Measurements from ENCODE around the gene DOP1A.

GRCh38 chr6:83152913-83153312 is 85.4 kb downstream of the DOP1A start:
- TF ChIP-seq, protein P1, sequence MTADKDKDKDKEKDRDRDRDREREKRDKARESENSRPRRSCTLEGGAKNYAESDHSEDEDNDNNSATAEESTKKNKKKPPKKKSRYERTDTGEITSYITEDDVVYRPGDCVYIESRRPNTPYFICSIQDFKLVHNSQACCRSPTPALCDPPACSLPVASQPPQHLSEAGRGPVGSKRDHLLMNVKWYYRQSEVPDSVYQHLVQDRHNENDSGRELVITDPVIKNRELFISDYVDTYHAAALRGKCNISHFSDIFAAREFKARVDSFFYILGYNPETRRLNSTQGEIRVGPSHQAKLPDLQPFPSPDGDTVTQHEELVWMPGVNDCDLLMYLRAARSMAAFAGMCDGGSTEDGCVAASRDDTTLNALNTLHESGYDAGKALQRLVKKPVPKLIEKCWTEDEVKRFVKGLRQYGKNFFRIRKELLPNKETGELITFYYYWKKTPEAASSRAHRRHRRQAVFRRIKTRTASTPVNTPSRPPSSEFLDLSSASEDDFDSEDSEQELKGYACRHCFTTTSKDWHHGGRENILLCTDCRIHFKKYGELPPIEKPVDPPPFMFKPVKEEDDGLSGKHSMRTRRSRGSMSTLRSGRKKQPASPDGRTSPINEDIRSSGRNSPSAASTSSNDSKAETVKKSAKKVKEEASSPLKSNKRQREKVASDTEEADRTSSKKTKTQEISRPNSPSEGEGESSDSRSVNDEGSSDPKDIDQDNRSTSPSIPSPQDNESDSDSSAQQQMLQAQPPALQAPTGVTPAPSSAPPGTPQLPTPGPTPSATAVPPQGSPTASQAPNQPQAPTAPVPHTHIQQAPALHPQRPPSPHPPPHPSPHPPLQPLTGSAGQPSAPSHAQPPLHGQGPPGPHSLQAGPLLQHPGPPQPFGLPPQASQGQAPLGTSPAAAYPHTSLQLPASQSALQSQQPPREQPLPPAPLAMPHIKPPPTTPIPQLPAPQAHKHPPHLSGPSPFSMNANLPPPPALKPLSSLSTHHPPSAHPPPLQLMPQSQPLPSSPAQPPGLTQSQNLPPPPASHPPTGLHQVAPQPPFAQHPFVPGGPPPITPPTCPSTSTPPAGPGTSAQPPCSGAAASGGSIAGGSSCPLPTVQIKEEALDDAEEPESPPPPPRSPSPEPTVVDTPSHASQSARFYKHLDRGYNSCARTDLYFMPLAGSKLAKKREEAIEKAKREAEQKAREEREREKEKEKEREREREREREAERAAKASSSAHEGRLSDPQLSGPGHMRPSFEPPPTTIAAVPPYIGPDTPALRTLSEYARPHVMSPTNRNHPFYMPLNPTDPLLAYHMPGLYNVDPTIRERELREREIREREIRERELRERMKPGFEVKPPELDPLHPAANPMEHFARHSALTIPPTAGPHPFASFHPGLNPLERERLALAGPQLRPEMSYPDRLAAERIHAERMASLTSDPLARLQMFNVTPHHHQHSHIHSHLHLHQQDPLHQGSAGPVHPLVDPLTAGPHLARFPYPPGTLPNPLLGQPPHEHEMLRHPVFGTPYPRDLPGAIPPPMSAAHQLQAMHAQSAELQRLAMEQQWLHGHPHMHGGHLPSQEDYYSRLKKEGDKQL (CRISPR knock-in tag; IDR thresholded peaks at IDR 0.05; ENCODE audit: low read depth) = no peak
- TF ChIP-seq GMEB1 (CRISPR knock-in tag; IDR thresholded peaks at IDR 0.05; ENCODE audit: borderline replicate concordance) = no peak
- no peak for TF ChIP-seq ZBTB21 (CRISPR knock-in tag; IDR thresholded peaks at IDR 0.05)
- no peak for TF ChIP-seq ZNF546 (CRISPR knock-in tag; conservative IDR thresholded peaks at IDR 0.05)
- no peak for TF ChIP-seq EZH2 (conservative IDR thresholded peaks at IDR 0.05; ENCODE audit: low read depth, low read length)
- TF ChIP-seq HOXA3 (CRISPR knock-in tag; IDR thresholded peaks at IDR 0.05) = no peak
- TF ChIP-seq HNF4A (CRISPR knock-in tag; IDR thresholded peaks at IDR 0.05) = no peak
- no peak for TF ChIP-seq PHF8 (CRISPR knock-in tag; IDR thresholded peaks at IDR 0.05)
- TF ChIP-seq NPAS2 (CRISPR knock-in tag; IDR thresholded peaks at IDR 0.05; ENCODE audit: borderline replicate concordance) = no peak
- no peak for TF ChIP-seq ZNF850 (CRISPR knock-in tag; conservative IDR thresholded peaks at IDR 0.05)
- TF ChIP-seq, protein P2, sequence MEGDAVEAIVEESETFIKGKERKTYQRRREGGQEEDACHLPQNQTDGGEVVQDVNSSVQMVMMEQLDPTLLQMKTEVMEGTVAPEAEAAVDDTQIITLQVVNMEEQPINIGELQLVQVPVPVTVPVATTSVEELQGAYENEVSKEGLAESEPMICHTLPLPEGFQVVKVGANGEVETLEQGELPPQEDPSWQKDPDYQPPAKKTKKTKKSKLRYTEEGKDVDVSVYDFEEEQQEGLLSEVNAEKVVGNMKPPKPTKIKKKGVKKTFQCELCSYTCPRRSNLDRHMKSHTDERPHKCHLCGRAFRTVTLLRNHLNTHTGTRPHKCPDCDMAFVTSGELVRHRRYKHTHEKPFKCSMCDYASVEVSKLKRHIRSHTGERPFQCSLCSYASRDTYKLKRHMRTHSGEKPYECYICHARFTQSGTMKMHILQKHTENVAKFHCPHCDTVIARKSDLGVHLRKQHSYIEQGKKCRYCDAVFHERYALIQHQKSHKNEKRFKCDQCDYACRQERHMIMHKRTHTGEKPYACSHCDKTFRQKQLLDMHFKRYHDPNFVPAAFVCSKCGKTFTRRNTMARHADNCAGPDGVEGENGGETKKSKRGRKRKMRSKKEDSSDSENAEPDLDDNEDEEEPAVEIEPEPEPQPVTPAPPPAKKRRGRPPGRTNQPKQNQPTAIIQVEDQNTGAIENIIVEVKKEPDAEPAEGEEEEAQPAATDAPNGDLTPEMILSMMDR (CRISPR knock-in tag; IDR thresholded peaks at IDR 0.05) = no peak
- TF ChIP-seq ASH2L (IDR thresholded peaks at IDR 0.05; ENCODE audit: insufficient read length, low read depth, low read length) = no peak
- TF ChIP-seq FOXM1 (CRISPR knock-in tag; IDR thresholded peaks at IDR 0.05) = no peak
